ENCODE results near the gene PDCD11. TPM values are rescaled to one million over a fixed set of nuclear protein-coding genes. Genes with fewer than 3 reads are reported as not detected.
"Not testable (repeated sequence)": the region's sequence is repeated elsewhere in the genome, so short reads cannot be mapped to it uniquely, and the experiment has no call there.

Gene PDCD11
- total RNA-seq, 1 experiment from 2014 or later = 17.3 TPM

DNA sequence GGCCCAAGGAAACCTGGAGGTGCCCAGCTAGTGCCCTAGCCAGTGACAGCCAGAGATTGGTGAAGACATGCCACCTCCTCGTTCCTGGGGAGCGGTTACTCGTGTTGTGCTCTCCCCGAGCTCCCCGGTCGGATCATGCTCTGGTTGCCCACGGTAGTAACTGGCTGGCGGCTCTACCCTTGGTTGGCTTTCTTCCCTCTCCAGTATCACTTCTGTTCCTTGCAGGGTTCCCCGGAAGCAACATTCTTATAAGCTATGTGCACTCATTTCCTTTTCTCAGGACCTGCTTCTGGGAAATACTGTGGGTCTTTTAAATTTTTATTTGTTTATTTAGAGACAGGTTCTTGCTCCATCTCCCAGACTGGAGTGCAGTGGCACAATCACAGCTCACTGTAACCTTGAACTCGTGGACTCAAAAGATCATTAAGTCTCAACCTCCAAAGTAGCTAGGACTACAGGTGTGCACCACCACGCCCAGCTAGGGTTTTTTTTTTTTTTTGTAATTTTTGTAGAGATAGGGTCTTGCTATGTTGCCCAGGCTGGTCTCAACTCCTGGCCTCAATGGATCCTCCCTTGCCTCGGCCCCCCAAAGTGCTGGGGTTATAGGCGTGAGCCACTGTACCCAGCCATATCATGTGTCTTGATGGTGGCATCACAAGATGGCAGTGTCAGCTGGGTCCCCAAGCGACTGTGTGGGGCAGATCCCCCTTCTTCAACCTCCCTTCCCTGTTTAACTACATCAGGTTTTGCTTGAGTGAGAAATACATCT, 69.2 kb downstream of the PDCD11 start:
- no peak for DNase-seq (ENCODE audit: low read depth)
- in situ Hi-C loops (cut with HindIII; ENCODE audit: low pct_unique_long_range_greater_than_20kb, low sequenced_read_pairs) = no loop called here

DNA sequence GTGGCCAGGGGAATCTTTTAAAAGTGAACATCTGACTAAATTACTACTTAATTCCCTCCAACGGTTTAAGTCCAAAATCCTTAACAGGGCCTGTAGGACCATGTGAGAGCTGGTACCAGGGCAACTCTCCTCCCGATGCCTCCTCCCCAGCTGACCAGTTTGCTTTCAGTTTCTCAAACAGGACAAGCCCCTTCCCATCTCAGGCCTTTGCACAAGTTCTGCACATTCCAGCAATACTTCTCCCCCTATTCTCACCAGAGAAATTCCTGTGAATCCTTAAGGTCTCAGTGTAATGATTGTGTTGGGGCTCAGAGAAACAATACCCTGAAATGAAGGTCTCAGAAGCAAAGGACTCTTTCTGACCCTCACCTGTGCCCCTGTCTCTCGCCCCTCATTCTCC, 70.3 kb downstream of the PDCD11 start:
- DNase-seq (ENCODE audit: low read depth) = no peak
- in situ Hi-C loops (cut with HindIII; ENCODE audit: low pct_unique_long_range_greater_than_20kb, low sequenced_read_pairs) = no loop called here

DNA sequence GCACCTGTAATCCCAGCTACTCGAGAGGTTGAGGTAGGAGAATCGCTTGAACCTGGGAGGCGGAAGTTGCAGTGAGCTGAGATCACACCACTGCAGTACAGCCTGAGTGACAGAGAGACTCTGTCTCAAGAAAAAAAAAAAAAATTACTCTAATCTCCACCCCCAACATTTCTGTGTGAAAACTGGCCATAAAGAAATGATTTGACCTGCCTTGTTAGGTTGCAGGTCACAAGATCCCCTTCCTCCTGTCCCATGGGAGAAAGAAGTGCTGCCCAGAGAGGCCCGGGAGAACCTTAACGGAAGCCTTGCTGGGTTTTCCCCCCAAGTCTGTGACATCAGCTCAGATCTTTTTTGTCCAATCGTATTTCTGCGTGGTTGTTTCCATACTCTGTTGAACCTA, 71.0 kb downstream of the PDCD11 start:
- in situ Hi-C loops (cut with HindIII; ENCODE audit: low pct_unique_long_range_greater_than_20kb, low sequenced_read_pairs) = no loop called here
- DNase-seq (ENCODE audit: low read depth) = no peak

- in situ Hi-C loops (cut with HindIII; ENCODE audit: low pct_unique_long_range_greater_than_20kb, low sequenced_read_pairs) = no loop called here
- no peak for DNase-seq (ENCODE audit: low read depth)
These were observed 72.8 kb downstream of the PDCD11 start for GRCh38 chr10:103469201-103469600.

DNA sequence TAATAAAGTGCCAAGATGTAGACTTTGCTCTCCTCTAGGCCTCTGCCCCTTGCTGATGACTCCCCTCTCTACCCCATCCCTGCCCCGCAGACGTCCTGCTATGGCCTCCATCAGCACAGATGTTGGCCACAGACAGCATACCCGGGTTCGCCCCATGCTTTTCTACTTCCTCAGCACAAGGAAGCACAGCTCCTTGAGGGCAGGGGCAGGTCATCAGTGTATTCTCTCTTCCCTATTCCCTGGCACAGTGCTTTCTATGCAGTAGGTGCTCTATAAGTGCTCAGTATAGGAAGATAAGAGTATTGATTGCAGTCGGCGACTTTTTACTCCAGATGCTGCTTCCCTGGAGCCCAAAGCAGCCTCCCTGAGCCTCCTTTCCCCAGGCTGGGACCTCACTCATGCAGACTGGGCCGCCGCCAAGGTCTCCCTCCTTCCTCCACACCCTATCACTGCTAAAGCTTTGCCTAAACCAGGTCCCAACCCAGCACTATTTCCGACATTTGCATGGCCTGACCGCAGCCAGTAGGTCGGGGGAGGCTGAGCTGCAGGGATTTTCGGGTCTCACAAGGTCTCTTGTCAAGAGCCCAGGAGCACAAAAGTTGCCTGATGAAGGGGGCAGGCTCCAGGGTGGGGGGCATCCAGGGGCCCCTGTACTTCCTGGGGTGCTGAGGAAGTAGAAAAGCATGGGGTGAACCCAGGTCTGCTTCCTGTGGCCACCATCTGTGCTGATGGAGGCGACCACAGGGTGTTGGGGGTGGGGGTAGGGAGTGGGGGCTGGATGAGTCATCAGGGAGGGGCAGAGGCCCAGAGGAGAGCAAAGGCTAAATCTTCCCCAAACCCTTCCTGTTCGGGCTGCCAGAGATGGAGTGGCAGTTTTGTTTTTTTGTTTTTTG, 74.6 kb downstream of the PDCD11 start:
- DNase-seq (ENCODE audit: low read depth) = no peak
- in situ Hi-C loops (cut with HindIII; ENCODE audit: low pct_unique_long_range_greater_than_20kb, low sequenced_read_pairs) = no loop called here

GRCh38 chr10:103472005-103472404, 75.6 kb downstream of the PDCD11 start:
- no peak for DNase-seq (ENCODE audit: low read depth)
- in situ Hi-C loops (cut with HindIII; ENCODE audit: low pct_unique_long_range_greater_than_20kb, low sequenced_read_pairs) = no loop called here

- DNase-seq (ENCODE audit: low read depth) = no peak
- in situ Hi-C loops (cut with HindIII; ENCODE audit: low pct_unique_long_range_greater_than_20kb, low sequenced_read_pairs) = no loop called here
These were observed 76.8 kb downstream of the PDCD11 start for GRCh38 chr10:103473261-103473671.

- in situ Hi-C loops (cut with HindIII; ENCODE audit: low pct_unique_long_range_greater_than_20kb, low sequenced_read_pairs) = no loop called here
- DNase-seq (ENCODE audit: low read depth) = no peak
These were observed 77.7 kb downstream of the PDCD11 start for GRCh38 chr10:103474077-103474476.

DNA sequence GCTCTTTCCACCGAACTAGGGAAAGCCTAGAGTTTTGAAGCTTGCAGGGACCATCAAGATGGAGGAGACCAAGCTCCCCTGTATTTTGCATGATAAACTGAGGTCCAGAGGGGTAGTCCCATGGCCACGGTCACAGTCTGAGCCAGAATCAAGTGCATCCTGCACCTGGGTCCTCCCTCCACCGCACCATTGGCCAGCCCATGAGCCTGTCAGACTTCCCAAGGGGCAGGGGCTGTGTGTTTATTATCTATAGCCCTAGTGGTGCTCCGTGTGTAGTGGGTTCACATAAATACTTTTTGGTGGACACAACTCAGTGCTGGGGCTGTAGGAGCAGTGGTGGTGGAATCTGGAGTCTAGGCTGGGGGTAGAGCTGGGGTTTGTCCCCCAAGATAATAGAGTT, 79.0 kb downstream of the PDCD11 start:
- no peak for DNase-seq (ENCODE audit: low read depth)
- in situ Hi-C loops (cut with HindIII; ENCODE audit: low pct_unique_long_range_greater_than_20kb, low sequenced_read_pairs) = no loop called here

DNA sequence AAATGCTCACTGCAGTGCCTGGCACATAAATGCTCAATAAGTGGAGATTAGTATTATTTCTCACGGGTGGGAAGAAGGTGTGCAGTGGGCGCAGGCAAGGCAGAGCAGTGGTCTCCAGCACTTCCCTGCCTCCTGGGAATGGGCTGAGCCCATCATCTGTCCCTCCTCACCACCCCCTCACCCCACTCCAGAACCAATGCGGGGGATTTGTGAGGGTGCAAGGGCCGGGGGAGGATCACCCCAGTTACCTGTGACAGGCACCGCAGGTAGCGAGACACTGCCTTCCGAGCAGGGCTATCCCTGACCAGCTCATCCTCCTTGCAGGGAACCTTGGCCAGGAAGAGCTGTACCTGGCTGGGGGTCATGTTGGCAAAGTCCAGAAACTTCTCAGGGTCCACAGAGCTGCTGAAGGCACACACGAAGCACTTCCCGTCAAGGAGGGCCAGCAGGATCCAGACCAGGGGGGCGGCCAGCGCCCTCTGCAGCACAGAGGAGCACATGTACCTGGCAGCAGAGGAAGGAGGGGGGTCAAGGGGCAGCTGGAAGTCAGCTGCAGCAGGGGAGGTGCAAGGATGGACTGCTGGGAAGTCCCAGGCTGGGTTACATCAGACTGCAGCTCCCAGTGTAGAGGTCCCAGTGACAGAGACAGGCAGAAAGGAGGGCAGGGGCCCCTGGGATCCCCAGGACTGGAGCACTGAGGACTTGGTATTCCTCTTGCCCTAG, 79.8 kb downstream of the PDCD11 start:
- DNase-seq (ENCODE audit: low read depth) = no peak
- in situ Hi-C loops (cut with HindIII; ENCODE audit: low pct_unique_long_range_greater_than_20kb, low sequenced_read_pairs) = no loop called here

DNA sequence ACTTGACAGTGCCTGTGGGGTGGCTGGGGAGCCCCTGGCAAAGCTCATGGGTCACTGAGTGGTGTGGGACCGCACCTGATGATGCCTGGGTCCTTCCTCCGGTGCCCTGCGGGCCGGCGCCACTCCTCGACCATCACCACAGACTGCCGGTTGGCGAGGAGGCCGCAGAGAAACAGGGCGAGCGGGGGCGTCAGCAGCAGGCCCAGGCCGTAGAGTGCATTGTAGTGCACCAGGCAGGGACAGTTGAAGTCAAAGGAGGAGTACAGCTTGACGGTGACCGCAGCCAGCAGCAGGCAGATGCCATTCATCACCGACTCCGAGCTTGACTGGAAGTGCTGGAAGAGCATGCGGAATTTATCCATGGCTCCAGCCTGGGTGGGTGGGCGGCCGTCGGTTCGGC, 82.2 kb downstream of the PDCD11 start:
- in situ Hi-C loops (cut with HindIII; ENCODE audit: low pct_unique_long_range_greater_than_20kb, low sequenced_read_pairs) = no loop called here
- no peak for DNase-seq (ENCODE audit: low read depth)

DNA sequence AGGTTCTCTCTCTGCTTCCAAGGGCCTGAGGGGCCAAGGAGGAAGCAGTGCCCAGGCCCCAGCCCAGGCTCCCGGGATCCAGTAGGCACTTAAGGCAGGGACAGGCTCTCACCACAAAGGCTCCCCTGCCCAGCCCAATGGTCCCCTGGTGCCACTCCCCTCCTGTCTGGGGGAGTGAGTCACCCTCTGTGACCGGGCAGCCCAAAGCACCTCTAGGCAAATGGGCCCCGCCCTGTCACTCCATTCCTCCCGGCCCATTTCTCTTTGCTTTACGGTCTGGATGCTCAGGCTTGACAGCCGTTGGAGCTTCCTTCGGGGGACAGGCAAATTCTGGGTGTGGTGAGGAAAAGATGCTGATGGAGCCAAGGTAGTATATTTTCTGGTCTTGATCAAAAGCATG, 82.7 kb downstream of the PDCD11 start, which contains the start of gene CALHM3:
TSS of gene CALHM3 (minus strand) at position 106 of the 400 bp plus-strand sequence. CDS start 208 bp downstream, outside the sequence.
- DNase-seq (ENCODE audit: low read depth) = peak; percentile 30
- in situ Hi-C loops (cut with HindIII; ENCODE audit: low pct_unique_long_range_greater_than_20kb, low sequenced_read_pairs) = no loop called here

DNA sequence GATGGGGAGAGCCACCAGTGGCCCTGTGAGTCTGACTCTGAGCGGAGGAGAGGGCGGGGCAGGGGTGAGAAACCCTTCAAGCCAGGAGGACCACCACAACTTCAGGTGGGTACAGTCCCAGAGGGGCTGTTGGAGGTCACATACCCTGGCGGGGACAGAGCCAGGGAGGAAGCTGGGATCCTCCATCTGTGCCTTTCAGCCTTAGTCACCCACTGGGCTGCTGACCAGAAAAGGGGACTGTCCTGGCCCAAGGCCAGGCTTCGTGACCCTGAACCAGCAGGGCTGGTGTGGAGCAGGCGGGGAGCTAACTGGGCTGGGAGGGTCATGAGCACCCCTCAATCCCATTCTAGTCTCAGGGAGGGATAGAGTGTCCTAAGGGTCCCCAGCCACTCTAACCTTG, 84.1 kb downstream of the PDCD11 start:
- in situ Hi-C loops (cut with HindIII; ENCODE audit: low pct_unique_long_range_greater_than_20kb, low sequenced_read_pairs) = no loop called here
- DNase-seq (ENCODE audit: low read depth) = no peak

DNA sequence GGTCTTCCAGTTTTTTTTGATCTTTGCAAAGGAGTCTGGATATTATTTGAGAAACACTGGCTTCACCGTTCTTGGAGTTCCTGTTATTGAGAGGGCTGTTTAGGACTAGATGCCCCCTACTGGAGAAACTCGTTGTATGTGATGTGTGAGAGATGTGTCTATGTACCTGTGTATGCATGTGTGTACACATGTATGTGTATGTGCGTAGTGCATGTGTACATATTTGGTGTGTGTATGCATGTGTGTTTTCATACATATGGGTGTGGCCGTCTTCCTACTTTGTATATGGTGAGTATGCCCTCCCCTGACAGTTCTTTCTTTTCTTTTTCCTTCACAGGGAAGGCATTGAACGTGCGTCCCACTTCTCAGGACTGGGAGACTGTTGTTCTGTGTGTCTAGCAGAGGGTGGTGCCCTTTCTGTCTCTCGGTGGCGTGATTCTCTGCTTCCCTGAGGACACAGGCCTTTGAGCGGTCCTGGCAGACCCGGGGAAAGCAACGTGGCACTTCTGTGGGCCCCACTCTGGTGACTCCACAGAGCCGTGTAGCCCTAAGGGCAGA, 85.6 kb downstream of the PDCD11 start:
- peak; percentile 23 for DNase-seq (ENCODE audit: low read depth)
- in situ Hi-C loops (cut with HindIII; ENCODE audit: low pct_unique_long_range_greater_than_20kb, low sequenced_read_pairs) = no loop called here

- in situ Hi-C loops (cut with HindIII; ENCODE audit: low pct_unique_long_range_greater_than_20kb, low sequenced_read_pairs); DNase-seq (ENCODE audit: low read depth): not testable (repeated sequence)
These were observed 90.4 kb downstream of the PDCD11 start for GRCh38 chr10:103486635-103487409.

DNA sequence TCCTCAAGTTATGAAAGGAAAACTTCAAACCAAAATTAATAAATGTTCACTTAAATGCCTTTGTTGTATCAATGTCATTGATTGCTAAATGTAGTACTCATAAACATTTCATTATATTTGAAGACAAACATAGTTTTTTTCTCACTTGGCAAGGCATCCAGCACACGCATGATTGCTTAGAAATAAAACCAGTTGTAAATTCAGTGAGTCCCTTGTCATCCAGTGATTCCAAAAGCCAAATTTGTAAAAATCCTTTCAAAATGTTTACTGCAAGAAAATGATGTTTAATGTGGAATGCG, 90.9 kb downstream of the PDCD11 start:
- in situ Hi-C loops (cut with HindIII; ENCODE audit: low pct_unique_long_range_greater_than_20kb, low sequenced_read_pairs) = no loop called here
- DNase-seq (ENCODE audit: low read depth) = no peak

DNA sequence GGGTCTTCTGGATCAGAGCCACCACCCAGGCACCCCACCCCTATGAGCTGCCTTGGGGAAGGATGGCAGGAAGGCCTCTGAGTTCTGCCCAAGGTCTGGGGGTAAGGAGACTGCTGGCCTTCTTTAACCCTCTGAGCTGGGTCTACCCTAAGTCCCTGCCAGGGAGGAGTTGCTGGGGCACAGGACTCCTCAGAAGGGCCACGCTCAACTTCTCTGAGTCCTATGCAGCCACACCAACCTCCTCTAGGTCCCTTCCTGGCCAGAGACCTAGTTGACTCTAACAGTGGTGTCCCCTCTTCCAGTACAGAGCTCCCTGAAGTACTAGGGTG, 94.5 kb downstream of the PDCD11 start:
- in situ Hi-C loops (cut with HindIII; ENCODE audit: low pct_unique_long_range_greater_than_20kb, low sequenced_read_pairs) = no loop called here
- no peak for DNase-seq (ENCODE audit: low read depth)

DNA sequence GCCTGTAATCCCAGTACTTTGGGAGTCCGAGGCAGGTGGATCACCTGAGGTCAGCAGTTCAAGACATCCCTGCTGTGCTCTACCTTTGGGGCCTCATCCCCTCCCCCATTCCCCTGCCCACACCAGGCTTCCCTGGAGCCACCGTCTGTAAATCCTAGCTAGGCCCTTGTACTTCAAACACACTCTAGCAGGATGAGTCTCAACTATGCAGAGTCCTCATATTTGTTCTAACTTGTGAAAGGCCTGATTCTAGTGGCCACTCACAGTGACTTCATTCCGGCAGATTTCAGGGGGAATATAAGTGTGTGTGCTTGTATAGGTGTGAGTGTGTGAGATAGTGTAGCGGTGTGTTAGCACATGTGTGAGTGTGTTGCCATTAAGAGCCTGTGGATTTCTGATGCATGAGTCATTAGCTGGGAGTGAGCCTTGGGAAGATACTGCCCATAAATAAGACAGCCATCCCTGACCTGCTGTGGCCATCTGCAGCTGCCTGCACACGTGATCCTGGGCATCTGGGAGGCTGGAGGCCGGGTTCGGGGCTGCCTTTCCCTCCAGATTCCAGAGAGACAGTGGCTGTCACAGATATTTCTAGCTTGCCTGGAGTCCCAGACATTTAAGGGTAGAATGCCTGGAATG, 95.4 kb downstream of the PDCD11 start:
- in situ Hi-C loops (cut with HindIII; ENCODE audit: low pct_unique_long_range_greater_than_20kb, low sequenced_read_pairs) = no loop called here
- peak; percentile 79 for DNase-seq (ENCODE audit: low read depth)
